ENCODE data around the gene VASN.

Gene VASN

GRCh38 chr16:4372001-4372577, 441 bp downstream of the VASN start:
- Histone ChIP-seq H2BK120ac (ENCODE audit: low read depth, low read length) (peak overlapping the region; percentile 45), H4K8ac (ENCODE audit: low read length) (no peak overlapping the region), H3K9me3 (ENCODE audit: control insufficient read depth, low read length) (no peaks in the 10 kb centered on the region), H2BK12ac (ENCODE audit: low read length in 2 of 2) (peak overlapping the region; percentile 42 to 93), H3K9ac (ENCODE audit: low read length) (peak overlapping the region; percentile 97), H3K27me3 (ENCODE audit: control insufficient read depth in 1 of 2, insufficient read depth in 1 of 2, low read length in 2 of 2) (no peaks in the 10 kb centered on the region), H3K79me1 (replicated peaks; ENCODE audit: low read length, poor library complexity, severe bottlenecking) (peaks cover 5% of the 10 kb centered on the region), H4K91ac (ENCODE audit: low read length) (peak overlapping the region; percentile 74), H2AFZ (ENCODE audit: low read depth, low read length) (no peak overlapping the region), H3K23ac (ENCODE audit: low read length in 2 of 2) (peak overlapping the region in 1 of 2 experiments; percentile 36), H3K18ac (ENCODE audit: low read depth in 1 of 2, low read length in 2 of 2) (peak overlapping the region; percentile 47 to 96), H3K4me1 (ENCODE audit: control insufficient read depth, insufficient read depth, low read depth, low read length) (peaks cover 73% of the 10 kb centered on the region), H3K36me3 (ENCODE audit: control insufficient read depth in 1 of 2, insufficient read depth in 2 of 2, low read depth in 1 of 2, low read length in 2 of 2) (peaks cover 0 to 21% of the 10 kb centered on the region in 2 experiments), H2AK5ac (ENCODE audit: low read length, severe bottlenecking) (no peak overlapping the region), H3K4ac (ENCODE audit: low read depth in 1 of 2, low read length in 2 of 2) (peak overlapping the region; percentile 16 to 61), H3K4me3 (ENCODE audit: insufficient read depth in 1 of 2, low read depth in 1 of 2, low read length in 2 of 2) (peak overlapping the region; percentile 80 to 100), H2BK5ac (ENCODE audit: low read depth, low read length, poor library complexity, severe bottlenecking) (no peak overlapping the region), H3K4me2 (ENCODE audit: low read length, poor library complexity, severe bottlenecking) (peak overlapping the region; percentile 61), H3K14ac (ENCODE audit: low read length in 2 of 2) (peak overlapping the region in 1 of 2 experiments; percentile 41), H2BK15ac (ENCODE audit: low read depth, poor library complexity, severe bottlenecking) (no peak overlapping the region), H3K27ac (ENCODE audit: low read length, poor library complexity, severe bottlenecking) (peak overlapping the region; percentile 36)
- WGBS = 0% methylated on average over 36 of the region's 43 CpGs
- no peak for DNase-seq

GRCh38 chr16:4372578-4373355, 1.1 kb downstream of the VASN start:
- peak overlapping the region in 1 of 2 experiments; percentile 36 for H3K23ac ChIP-seq (ENCODE audit: low read length in 2 of 2)
- H3K79me1 ChIP-seq (replicated peaks; ENCODE audit: low read length, poor library complexity, severe bottlenecking) = peaks cover 5% of the 10 kb centered on the region
- H3K9ac ChIP-seq (ENCODE audit: low read length) = peak overlapping the region; percentile 97
- H3K4me3 ChIP-seq (ENCODE audit: insufficient read depth in 1 of 2, low read depth in 1 of 2, low read length in 2 of 2) = peak overlapping the region; percentile 80 to 100
- H3K4me2 ChIP-seq (ENCODE audit: low read length, poor library complexity, severe bottlenecking) = peak overlapping the region; percentile 61
- H2AFZ ChIP-seq (ENCODE audit: low read depth, low read length) = no peak overlapping the region
- H2AK5ac ChIP-seq (ENCODE audit: low read length, severe bottlenecking) = no peak overlapping the region
- no peak overlapping the region for H2BK5ac ChIP-seq (ENCODE audit: low read depth, low read length, poor library complexity, severe bottlenecking)
- peak overlapping the region; percentile 74 to 96 for H3K18ac ChIP-seq (ENCODE audit: low read depth in 1 of 2, low read length in 2 of 2)
- peak overlapping the region; percentile 94 for H2BK15ac ChIP-seq (ENCODE audit: low read depth, poor library complexity, severe bottlenecking)
- peak overlapping the region; percentile 42 to 93 for H2BK12ac ChIP-seq (ENCODE audit: low read length in 2 of 2)
- H3K36me3 ChIP-seq (ENCODE audit: control insufficient read depth in 1 of 2, insufficient read depth in 2 of 2, low read depth in 1 of 2, low read length in 2 of 2) = peaks cover 5 to 21% of the 10 kb centered on the region in 2 experiments
- H3K27me3 ChIP-seq (ENCODE audit: control insufficient read depth in 1 of 2, insufficient read depth in 1 of 2, low read length in 2 of 2) = no peaks in the 10 kb centered on the region
- H3K4ac ChIP-seq (ENCODE audit: low read depth in 1 of 2, low read length in 2 of 2) = peak overlapping the region; percentile 76 to 80
- no peak overlapping the region for H4K8ac ChIP-seq (ENCODE audit: low read length)
- 4% methylated on average over 7 of the region's 10 CpGs for WGBS
- no peaks in the 10 kb centered on the region for H3K9me3 ChIP-seq (ENCODE audit: control insufficient read depth, low read length)
- H4K91ac ChIP-seq (ENCODE audit: low read length) = peak overlapping the region; percentile 74
- H3K4me1 ChIP-seq (ENCODE audit: control insufficient read depth, insufficient read depth, low read depth, low read length) = peaks cover 79% of the 10 kb centered on the region
- H3K27ac ChIP-seq (ENCODE audit: low read length, poor library complexity, severe bottlenecking) = peak overlapping the region; percentile 83
- H3K14ac ChIP-seq (ENCODE audit: low read length in 2 of 2) = peak overlapping the region in 1 of 2 experiments; percentile 55
- H2BK120ac ChIP-seq (ENCODE audit: low read depth, low read length) = peak overlapping the region; percentile 78
- peak; percentile 87 for DNase-seq

- whole genome bisulfite sequencing = 11% methylated on average over 8 of the region's 9 CpGs
- peak overlapping the region; percentile 80 to 100 for H3K4me3 ChIP-seq (ENCODE audit: insufficient read depth in 1 of 2, low read depth in 1 of 2, low read length in 2 of 2)
- H3K4me2 ChIP-seq (ENCODE audit: low read length, poor library complexity, severe bottlenecking) = peak overlapping the region; percentile 61
These were observed 1.8 kb downstream of the VASN start for GRCh38 chr16:4373356-4373908.

More at GRCh38 chr16:4373356-4373908, 1.8 kb downstream of the VASN start:
- H2BK5ac ChIP-seq (ENCODE audit: low read depth, low read length, poor library complexity, severe bottlenecking) = peak overlapping the region; percentile 63
- H4K91ac ChIP-seq (ENCODE audit: low read length) = peak overlapping the region; percentile 92
- H3K9me3 ChIP-seq (ENCODE audit: control insufficient read depth, low read length) = no peaks in the 10 kb centered on the region
- DNase-seq = no peak
- peaks cover 84% of the 10 kb centered on the region for H3K4me1 ChIP-seq (ENCODE audit: control insufficient read depth, insufficient read depth, low read depth, low read length)
- H3K9ac ChIP-seq (ENCODE audit: low read length) = peak overlapping the region; percentile 97
- no peaks in the 10 kb centered on the region for H3K27me3 ChIP-seq (ENCODE audit: control insufficient read depth in 1 of 2, insufficient read depth in 1 of 2, low read length in 2 of 2)
- H3K27ac ChIP-seq (ENCODE audit: low read length, poor library complexity, severe bottlenecking) = peak overlapping the region; percentile 83
- H2AK5ac ChIP-seq (ENCODE audit: low read length, severe bottlenecking) = peak overlapping the region; percentile 90
- peaks cover 6% of the 10 kb centered on the region for H3K79me1 ChIP-seq (replicated peaks; ENCODE audit: low read length, poor library complexity, severe bottlenecking)
- peaks cover 11 to 28% of the 10 kb centered on the region in 2 experiments for H3K36me3 ChIP-seq (ENCODE audit: control insufficient read depth in 1 of 2, insufficient read depth in 2 of 2, low read depth in 1 of 2, low read length in 2 of 2)
- peak overlapping the region in 1 of 2 experiments; percentile 88 for H3K14ac ChIP-seq (ENCODE audit: low read length in 2 of 2)
- H3K4ac ChIP-seq (ENCODE audit: low read depth in 1 of 2, low read length in 2 of 2) = peak overlapping the region; percentile 69 to 80
- peak overlapping the region; percentile 74 to 97 for H3K18ac ChIP-seq (ENCODE audit: low read depth in 1 of 2, low read length in 2 of 2)
- H2BK12ac ChIP-seq (ENCODE audit: low read length in 2 of 2) = peak overlapping the region in 1 of 2 experiments; percentile 98
- no peak overlapping the region for H2AFZ ChIP-seq (ENCODE audit: low read depth, low read length)
- H4K8ac ChIP-seq (ENCODE audit: low read length) = peak overlapping the region; percentile 70
- peak overlapping the region in 1 of 2 experiments; percentile 79 for H3K23ac ChIP-seq (ENCODE audit: low read length in 2 of 2)
- H2BK120ac ChIP-seq (ENCODE audit: low read depth, low read length) = peak overlapping the region; percentile 78
- H2BK15ac ChIP-seq (ENCODE audit: low read depth, poor library complexity, severe bottlenecking) = peak overlapping the region; percentile 20
